H9 (cell line): ENCODE data around the gene MGAT5B. TPM values are rescaled to one million over a fixed set of nuclear protein-coding genes. Genes with fewer than 3 reads are reported as not detected.

Source experiments
- DNase-seq: peaks from one replicate; pipeline ENCODE4 v3.0.0-alpha.2; 2017
- H2AFZ ChIP-seq: one replicate; pipeline ENCODE4 v1.6.1; 2013; ENCODE audit warnings: mild to moderate bottlenecking, low read length, control low read depth, moderate library complexity
- H2AK5ac ChIP-seq: 2 replicates; pipeline ENCODE4 v1.6.1; 2013; ENCODE audit warnings: low read length, control low read depth, mixed read lengths; ENCODE audit not compliant: insufficient read length
- H2BK120ac ChIP-seq: one replicate; pipeline ENCODE4 v1.6.1; 2013; ENCODE audit warnings: low read depth, mild to moderate bottlenecking, low read length, control low read depth, inconsistent platforms; ENCODE audit not compliant: poor library complexity, severe bottlenecking
- H2BK12ac ChIP-seq: 2 replicates; pipeline ENCODE4 v1.6.1; 2013; ENCODE audit warnings: low read length, control low read depth, mixed read lengths, low read depth; ENCODE audit not compliant: insufficient read length
- H2BK15ac ChIP-seq: 2 replicates; pipeline ENCODE4 v1.6.1; 2013; ENCODE audit warnings: low read depth, low read length, control low read depth
- H2BK20ac ChIP-seq: one replicate; pipeline ENCODE4 v1.6.1; 2013; ENCODE audit warnings: low read depth, mild to moderate bottlenecking, low read length, control low read depth, inconsistent platforms; ENCODE audit not compliant: poor library complexity, severe bottlenecking
- H2BK5ac ChIP-seq: 2 replicates; pipeline ENCODE4 v1.6.1; 2013; ENCODE audit warnings: low read length, control low read depth, mixed read lengths; ENCODE audit not compliant: insufficient read length
- H3K14ac ChIP-seq: 2 replicates; pipeline ENCODE4 v1.6.1; 2013; ENCODE audit warnings: low read length, control low read depth; ENCODE audit not compliant: insufficient read depth
- H3K18ac ChIP-seq: 2 replicates; pipeline ENCODE4 v1.6.1; 2013; ENCODE audit warnings: low read depth, mild to moderate bottlenecking, mixed read lengths, low read length, control low read depth; ENCODE audit not compliant: insufficient read length
- H3K23ac ChIP-seq: 2 replicates; pipeline ENCODE4 v1.6.1; 2013; ENCODE audit warnings: low read length, control low read depth, mixed read lengths, low read depth; ENCODE audit not compliant: insufficient read length
- H3K23me2 ChIP-seq: 2 replicates; pipeline ENCODE4 v1.6.1; 2013; ENCODE audit warnings: low read depth, mild to moderate bottlenecking, mixed read lengths, low read length, control low read depth; ENCODE audit not compliant: insufficient read length, poor library complexity, severe bottlenecking
- H3K27ac ChIP-seq: 2 replicates; pipeline ENCODE4 v1.5.1; 2013; ENCODE audit warnings: low read length, control low read depth, mixed read lengths, low read depth; ENCODE audit not compliant: insufficient read length
- H3K27me3 ChIP-seq: 2 replicates; pipeline ENCODE4 v1.6.1; 2013; ENCODE audit warnings: low read length, control low read depth, inconsistent platforms; ENCODE audit not compliant: insufficient read depth
- H3K4ac ChIP-seq: 2 replicates; pipeline ENCODE4 v1.6.1; 2013; ENCODE audit warnings: low read depth, mild to moderate bottlenecking, control low read depth, inconsistent platforms, low read length, moderate library complexity
- H3K4me1 ChIP-seq: 2 replicates; pipeline ENCODE4 v1.6.1; 2013; ENCODE audit warnings: low read length, control low read depth, inconsistent platforms; ENCODE audit not compliant: insufficient read depth
- H3K4me2 ChIP-seq: 2 replicates; pipeline ENCODE4 v1.6.1; 2013; ENCODE audit warnings: low read length, control low read depth, mixed read lengths; ENCODE audit not compliant: insufficient read length, insufficient read depth
- H3K56ac ChIP-seq: 2 replicates; pipeline ENCODE4 v1.6.1; 2013; ENCODE audit warnings: low read depth, mild to moderate bottlenecking, mixed read lengths, low read length, control low read depth; ENCODE audit not compliant: insufficient read length
- H3K79me1 ChIP-seq: 2 replicates; pipeline ENCODE4 v1.6.1; 2013; ENCODE audit warnings: low read depth, mild to moderate bottlenecking, moderate library complexity, low read length, control low read depth, inconsistent platforms; ENCODE audit not compliant: insufficient read depth, poor library complexity, severe bottlenecking
- H3K79me2 ChIP-seq: 2 replicates; pipeline ENCODE4 v1.6.1; 2013; ENCODE audit warnings: low read length, control low read depth, inconsistent platforms; ENCODE audit not compliant: insufficient read depth
- H3K9ac ChIP-seq: 2 replicates; pipeline ENCODE4 v1.6.1; 2013; ENCODE audit warnings: low read length, control low read depth, mixed read lengths; ENCODE audit not compliant: insufficient read length; ENCODE audit errors: extremely low read depth
- H3K9me3 ChIP-seq: one replicate; pipeline ENCODE4 v1.6.1; 2013; ENCODE audit warnings: low read depth, low read length, inconsistent platforms; ENCODE audit not compliant: control insufficient read depth
- H3T11ph ChIP-seq: one replicate; pipeline ENCODE4 v1.6.1; 2013; ENCODE audit warnings: mild to moderate bottlenecking, low read length, control low read depth, inconsistent platforms
- H4K20me1 ChIP-seq: one replicate; pipeline ENCODE4 v1.6.1; 2013; ENCODE audit not compliant: control insufficient read depth, insufficient read length, insufficient read depth
- H4K5ac ChIP-seq: 2 replicates; pipeline ENCODE4 v1.6.1; 2013; ENCODE audit warnings: low read depth, mild to moderate bottlenecking, mixed read lengths, low read length, control low read depth; ENCODE audit not compliant: insufficient read length
- H4K8ac ChIP-seq: replicated peaks from 2 replicates; pipeline ENCODE4 v1.6.1; 2013; ENCODE audit warnings: low read length, control low read depth, mixed read lengths, low read depth; ENCODE audit not compliant: insufficient read length
- H4K91ac ChIP-seq: 2 replicates; pipeline ENCODE4 v1.6.1; 2013; ENCODE audit warnings: low read depth, mild to moderate bottlenecking, moderate library complexity, mixed read lengths, low read length, control low read depth; ENCODE audit not compliant: insufficient read length
- H3K27ac Mint-ChIP-seq, 3 experiments: 2 replicates in 2 of 3; 3 replicates in 1 of 3; pipeline ENCODE4 v1.8.0; 2020 to 2021; ENCODE audit warnings: mixed read lengths in 3 of 3, mild to moderate bottlenecking in 1 of 3, moderate library complexity in 1 of 3
- H3K27me3 Mint-ChIP-seq: 2 replicates; pipeline ENCODE4 v1.8.0; 2021; ENCODE audit warnings: low read depth, mild to moderate bottlenecking, moderate library complexity, mixed read lengths
- H3K36me3 Mint-ChIP-seq, 3 experiments: 2 replicates in 2 of 3; 3 replicates in 1 of 3; pipeline ENCODE4 v1.8.0; 2020 to 2021; ENCODE audit warnings: low read depth in 3 of 3, mixed read lengths in 3 of 3; ENCODE audit not compliant: insufficient read depth in 1 of 3
- H3K4me1 Mint-ChIP-seq, 2 experiments: 2 replicates each; pipeline ENCODE4 v1.8.0; 2020; ENCODE audit warnings: mixed read lengths in 2 of 2
- H3K4me3 Mint-ChIP-seq, 2 experiments: 2 replicates in 1 of 2; 3 replicates in 1 of 2; pipeline ENCODE4 v1.8.0; 2020 to 2021; ENCODE audit warnings: mild to moderate bottlenecking in 2 of 2, mixed read lengths in 2 of 2, moderate library complexity in 1 of 2
- H3K9me3 Mint-ChIP-seq, 2 experiments: 2 replicates in 1 of 2; 3 replicates in 1 of 2; pipeline ENCODE4 v1.8.0; 2020; ENCODE audit warnings: mild to moderate bottlenecking in 2 of 2, mixed read lengths in 2 of 2, moderate library complexity in 1 of 2
- whole genome bisulfite sequencing: extraction: QIAGEN DNeasy Blood & Tissue Kit; methylation state at CpG from one replicate; pipeline ENCODE4 v1.1.7; 2013; ENCODE audit warnings: missing lambda C conversion rate, low lambda C conversion rate, mixed read lengths; ENCODE audit not compliant: insufficient read length; ENCODE audit errors: extremely low coverage; 5-methylcytosine and 5-hydroxymethylcytosine counted together
- total RNA-seq: library from RNA; stranded (reverse); gene quantifications from 2 replicates; pipeline ENCODE4 v1.2.1, GENCODE V29; 2021
- TF ChIP-seq, protein P1 (sequence below): fragments of 200-600 bp; sonication (generic); conservative IDR thresholded peaks from 3 replicates; pipeline ENCODE4 v1.8.0; 2021; ENCODE audit warnings: antibody characterized with exemption, mild to moderate bottlenecking

MGAT5B gene
- total RNA-seq, 1 experiment from 2014 or later: 4.9 TPM

DNA sequence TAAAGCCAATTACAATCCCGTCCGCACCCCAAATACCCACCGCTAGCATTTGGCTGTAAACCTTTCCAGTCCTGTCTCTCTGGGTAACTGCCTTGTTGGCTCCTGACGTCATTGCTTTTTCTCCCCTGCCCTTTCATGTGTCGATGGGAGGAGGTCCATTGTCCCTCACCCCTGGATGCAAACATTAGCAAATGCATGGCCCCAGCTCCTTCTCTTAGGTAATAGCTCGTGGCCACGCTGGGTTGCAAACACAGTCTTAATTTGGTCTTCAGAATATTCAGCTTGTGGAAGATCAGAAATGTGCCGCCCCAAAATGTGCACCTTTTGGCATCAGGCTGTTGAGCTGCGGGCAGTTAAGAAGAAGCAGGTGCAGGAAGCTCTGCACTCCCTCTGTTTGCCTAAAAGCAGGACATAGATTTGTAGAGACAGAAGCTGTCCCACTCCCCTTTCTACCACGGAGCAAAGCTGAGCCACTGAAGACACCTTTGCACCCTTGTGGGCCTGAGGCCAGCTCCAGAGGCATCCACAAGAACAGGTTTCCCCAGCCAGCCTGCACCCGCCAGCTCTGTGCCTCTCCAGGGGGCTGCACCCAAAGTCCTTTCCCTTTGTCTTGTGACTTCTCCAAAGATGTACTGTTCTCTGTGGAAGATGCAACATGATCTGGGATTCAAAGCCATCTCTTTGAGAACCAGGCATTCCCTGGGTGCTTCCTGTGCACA lies 127.3 kb downstream of the MGAT5B start:
- no peaks in the 10 kb centered on the region for H3K27me3 ChIP-seq
- no peaks in the 10 kb centered on the region for H4K20me1 ChIP-seq
- H4K5ac ChIP-seq: no peak overlapping the region
- no peak overlapping the region for H3K56ac ChIP-seq
- no peak overlapping the region for H3K4me2 ChIP-seq
- Mint-ChIP-seq H3K27ac (peak overlapping the region in 2 of 3 experiments; percentile 91 to 98; a peak in 4 of 7 replicates), H3K9me3 (no peaks in the 10 kb centered on the region; a peak in 1 of 5 replicates), H3K4me3 (peak overlapping the region; percentile 11 to 47; a peak in 4 of 5 replicates), H3K27me3 (peaks cover 3% of the 10 kb centered on the region), H3K4me1 (peaks cover 36 to 54% of the 10 kb centered on the region in 2 experiments), H3K36me3 (no peaks in the 10 kb centered on the region)
- no peak overlapping the region for H4K8ac ChIP-seq
- peak overlapping the region; percentile 27 for H3K18ac ChIP-seq
- no peak overlapping the region for H2BK12ac ChIP-seq
- no peak overlapping the region for H4K91ac ChIP-seq
- H3K14ac ChIP-seq: peak overlapping the region; percentile 38; the same call in 1 of the 2 replicates
- H2BK20ac ChIP-seq: no peak overlapping the region
- no peak overlapping the region for H3K27ac ChIP-seq
- peaks cover 4% of the 10 kb centered on the region for H3K23me2 ChIP-seq
- H3K23ac ChIP-seq: no peak overlapping the region
- WGBS: no CpG with 5 or more reads among the region's 11 CpGs
- no peak overlapping the region for H2BK15ac ChIP-seq
- DNase-seq: peak; percentile 80
- H3K79me1 ChIP-seq: no peaks in the 10 kb centered on the region
- no peak overlapping the region for H2AK5ac ChIP-seq
- no peak overlapping the region for H3T11ph ChIP-seq
- H3K9ac ChIP-seq: no peak overlapping the region
- H2AFZ ChIP-seq: no peak overlapping the region
- H3K4me1 ChIP-seq: peaks cover 11% of the 10 kb centered on the region; the same call in 1 of the 2 replicates
- TF ChIP-seq, protein P1, sequence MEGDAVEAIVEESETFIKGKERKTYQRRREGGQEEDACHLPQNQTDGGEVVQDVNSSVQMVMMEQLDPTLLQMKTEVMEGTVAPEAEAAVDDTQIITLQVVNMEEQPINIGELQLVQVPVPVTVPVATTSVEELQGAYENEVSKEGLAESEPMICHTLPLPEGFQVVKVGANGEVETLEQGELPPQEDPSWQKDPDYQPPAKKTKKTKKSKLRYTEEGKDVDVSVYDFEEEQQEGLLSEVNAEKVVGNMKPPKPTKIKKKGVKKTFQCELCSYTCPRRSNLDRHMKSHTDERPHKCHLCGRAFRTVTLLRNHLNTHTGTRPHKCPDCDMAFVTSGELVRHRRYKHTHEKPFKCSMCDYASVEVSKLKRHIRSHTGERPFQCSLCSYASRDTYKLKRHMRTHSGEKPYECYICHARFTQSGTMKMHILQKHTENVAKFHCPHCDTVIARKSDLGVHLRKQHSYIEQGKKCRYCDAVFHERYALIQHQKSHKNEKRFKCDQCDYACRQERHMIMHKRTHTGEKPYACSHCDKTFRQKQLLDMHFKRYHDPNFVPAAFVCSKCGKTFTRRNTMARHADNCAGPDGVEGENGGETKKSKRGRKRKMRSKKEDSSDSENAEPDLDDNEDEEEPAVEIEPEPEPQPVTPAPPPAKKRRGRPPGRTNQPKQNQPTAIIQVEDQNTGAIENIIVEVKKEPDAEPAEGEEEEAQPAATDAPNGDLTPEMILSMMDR: no peak
- no peaks in the 10 kb centered on the region for H3K79me2 ChIP-seq
- no peak overlapping the region for H2BK5ac ChIP-seq
- H3K9me3 ChIP-seq: no peaks in the 10 kb centered on the region
- H3K4ac ChIP-seq: no peak overlapping the region
- no peak overlapping the region for H2BK120ac ChIP-seq
